IPS-NIHi11 (cell line): ENCODE data around the gene PDILT.
"Not testable (repeated sequence)": the region's sequence is repeated elsewhere in the genome, so short reads cannot be mapped to it uniquely, and the experiment has no call there.

Experiments used
- DNase-seq: peaks from one replicate; pipeline ENCODE4 v3.0.0; 2012; ENCODE audit warnings: mixed read lengths, low spot score

PDILT gene

GRCh38 chr16:20404637-20405036, at the start of gene PDILT:
Gene PDILT (minus strand): TSS chr16:20404737. CDS start chr16:20399300, 5,437 bp downstream.
- no peak for DNase-seq

- not testable (repeated sequence) for DNase-seq
These were observed 49.1 kb upstream of the PDILT start for GRCh38 chr16:20453633-20454032.

GRCh38 chr16:20451364-20451763, 46.8 kb upstream of the PDILT start, which contains the start of gene ACSM2A:
Gene ACSM2A (plus strand): TSS chr16:20451521. CDS start chr16:20460115, 8,594 bp downstream.
- DNase-seq: not testable (repeated sequence)

- DNase-seq: not testable (repeated sequence)
These were observed 42.3 kb upstream of the PDILT start for GRCh38 chr16:20446652-20447393.

GRCh38 chr16:20441859-20442258, 37.3 kb upstream of the PDILT start:
- not testable (repeated sequence) for DNase-seq

GRCh38 chr16:20441191-20441590, 36.7 kb upstream of the PDILT start:
- DNase-seq: no peak

GRCh38 chr16:20440731-20441130, 36.2 kb upstream of the PDILT start:
- DNase-seq: not testable (repeated sequence)

GRCh38 chr16:20439820-20440231, 35.3 kb upstream of the PDILT start:
- not testable (repeated sequence) for DNase-seq

GRCh38 chr16:20438950-20439349, 34.4 kb upstream of the PDILT start:
- not testable (repeated sequence) for DNase-seq

- DNase-seq: no peak
These were observed 26.4 kb upstream of the PDILT start for GRCh38 chr16:20430948-20431347.

GRCh38 chr16:20430480-20430879, 25.9 kb upstream of the PDILT start:
- not testable (repeated sequence) for DNase-seq

- DNase-seq: not testable (repeated sequence)
These were observed 25.0 kb upstream of the PDILT start for GRCh38 chr16:20429499-20429898.

- DNase-seq: not testable (repeated sequence)
These were observed 22.9 kb upstream of the PDILT start for GRCh38 chr16:20427401-20427797.

- no peak for DNase-seq
These were observed 19.8 kb upstream of the PDILT start for GRCh38 chr16:20424129-20424866.

GRCh38 chr16:20423772-20424128, 19.2 kb upstream of the PDILT start:
- not testable (repeated sequence) for DNase-seq

GRCh38 chr16:20421748-20422147, 17.2 kb upstream of the PDILT start:
- not testable (repeated sequence) for DNase-seq

- not testable (repeated sequence) for DNase-seq
These were observed 14.6 kb upstream of the PDILT start for GRCh38 chr16:20419093-20419492.

- no peak for DNase-seq
These were observed 11.0 kb upstream of the PDILT start for GRCh38 chr16:20415541-20415940.

GRCh38 chr16:20411055-20411454, 6.5 kb upstream of the PDILT start:
- no peak for DNase-seq

- no peak for DNase-seq
These were observed 5.7 kb upstream of the PDILT start for GRCh38 chr16:20410121-20410723.

GRCh38 chr16:20409398-20410120, 5.0 kb upstream of the PDILT start, which contains the start of gene ACSM5:
Gene ACSM5 (plus strand): TSS chr16:20409534. CDS start chr16:20411485, 1,951 bp downstream.
- no peak for DNase-seq

- no peak for DNase-seq
These were observed 1.9 kb downstream of the PDILT start for GRCh38 chr16:20402651-20403050.
